HCEC 1CT (cell line): Measurements from ENCODE around the gene ADGRV1.
"Not testable (repeated sequence)": the region's sequence is repeated elsewhere in the genome, so short reads cannot be mapped to it uniquely, and the experiment has no call there.

Experiments used
- DNase-seq: peaks from one replicate; pipeline ENCODE4 v3.0.0-alpha.2; 2017

The ADGRV1 gene

DNA sequence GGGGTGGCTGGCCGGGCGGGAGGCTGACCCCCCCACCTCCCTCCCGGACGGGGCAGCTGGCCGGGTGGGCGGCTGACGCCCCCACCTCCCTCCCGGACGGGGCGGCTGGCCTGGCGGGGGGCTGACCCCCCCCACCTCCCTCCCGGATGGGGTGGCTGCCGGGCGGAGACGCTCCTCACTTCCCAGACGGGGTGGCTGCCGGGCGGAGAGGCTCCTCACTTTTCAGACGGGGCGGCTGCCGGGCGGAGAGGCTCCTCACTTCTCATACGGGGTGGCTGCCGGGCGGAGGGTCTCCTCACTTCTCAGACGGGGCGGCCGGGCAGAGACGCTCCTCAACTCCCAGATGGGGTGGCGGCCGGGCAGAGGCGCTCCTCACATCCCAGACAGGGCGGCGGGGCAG is 37.2 kb downstream of the ADGRV1 start:
- DNase-seq: not testable (repeated sequence)

DNA sequence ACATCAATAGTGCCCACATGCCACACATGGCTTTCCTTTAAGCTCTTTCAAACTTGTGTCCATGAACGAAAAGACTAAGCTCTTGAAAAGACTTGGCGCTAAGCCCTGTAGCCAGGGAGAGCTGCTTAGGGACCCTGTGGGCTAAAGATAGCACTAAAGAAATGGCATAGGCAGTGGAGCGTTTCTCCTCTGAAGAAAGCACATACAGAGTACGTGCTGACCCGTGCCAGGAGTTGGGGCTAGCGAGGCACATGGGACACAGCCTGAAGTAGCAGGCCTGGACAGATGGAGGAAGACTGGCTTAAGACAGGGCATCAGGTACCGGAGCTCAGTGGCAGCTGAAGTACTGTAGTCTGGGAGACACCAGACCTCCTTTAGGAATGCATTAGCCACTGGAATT is 39.7 kb downstream of the ADGRV1 start:
- DNase-seq: no peak

DNA sequence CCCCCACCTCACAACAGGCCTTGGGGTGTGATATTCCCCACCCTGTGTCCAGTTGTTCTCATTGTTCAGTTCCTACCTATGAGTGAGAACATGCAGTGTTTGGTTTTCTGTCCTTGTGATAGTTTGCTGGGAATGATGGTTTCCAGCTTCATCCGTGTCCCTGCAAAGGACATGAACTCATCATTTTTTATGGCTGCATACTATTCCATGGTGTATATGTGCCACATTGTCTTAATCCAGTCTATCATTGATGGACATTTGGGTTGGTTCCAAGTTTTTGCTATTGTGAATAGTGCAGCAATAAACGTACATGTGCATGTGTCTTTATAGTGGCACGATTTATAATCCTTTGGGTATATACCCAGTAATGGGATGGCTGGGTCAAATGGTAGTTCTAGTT is 41.7 kb downstream of the ADGRV1 start:
- not testable (repeated sequence) for DNase-seq

DNA sequence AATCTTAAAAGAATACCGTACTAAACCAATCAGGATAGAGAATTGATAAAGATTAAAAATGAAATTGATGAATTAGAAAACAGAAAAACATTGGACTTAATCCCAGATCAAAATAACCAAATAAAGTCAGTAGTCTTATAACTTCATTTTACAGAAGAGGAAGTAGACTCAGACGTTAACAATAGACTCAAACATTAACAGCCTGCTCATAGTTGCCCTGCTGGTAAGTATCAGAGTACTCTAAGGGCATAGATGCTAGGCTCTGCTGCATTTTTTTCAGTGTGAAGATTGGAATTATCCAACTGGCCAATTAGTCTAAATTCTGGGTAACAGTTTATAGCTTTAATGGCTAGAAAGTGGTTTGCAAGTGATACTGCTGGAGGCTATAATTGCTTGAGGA is 42.9 kb downstream of the ADGRV1 start:
- DNase-seq: no peak

DNA sequence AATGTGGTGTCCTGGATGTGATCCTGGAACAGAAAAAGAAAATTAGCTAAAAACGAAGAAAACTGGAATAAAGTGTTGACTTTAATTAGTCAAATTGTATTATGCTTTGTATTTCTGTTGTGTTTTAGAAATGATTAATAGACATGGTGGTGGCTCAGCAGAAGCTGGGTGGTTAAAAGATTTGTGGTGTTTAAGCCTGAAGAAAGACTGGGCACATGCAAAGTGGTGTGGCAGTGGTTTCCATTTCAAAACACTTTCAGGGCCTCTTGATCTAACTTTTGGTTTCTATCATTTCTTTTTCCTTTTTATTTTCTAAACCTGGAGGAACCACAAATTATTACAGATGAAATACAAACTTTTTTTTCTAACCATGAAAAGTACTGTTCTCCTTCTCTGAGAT is 44.1 kb downstream of the ADGRV1 start:
- DNase-seq: no peak

DNA sequence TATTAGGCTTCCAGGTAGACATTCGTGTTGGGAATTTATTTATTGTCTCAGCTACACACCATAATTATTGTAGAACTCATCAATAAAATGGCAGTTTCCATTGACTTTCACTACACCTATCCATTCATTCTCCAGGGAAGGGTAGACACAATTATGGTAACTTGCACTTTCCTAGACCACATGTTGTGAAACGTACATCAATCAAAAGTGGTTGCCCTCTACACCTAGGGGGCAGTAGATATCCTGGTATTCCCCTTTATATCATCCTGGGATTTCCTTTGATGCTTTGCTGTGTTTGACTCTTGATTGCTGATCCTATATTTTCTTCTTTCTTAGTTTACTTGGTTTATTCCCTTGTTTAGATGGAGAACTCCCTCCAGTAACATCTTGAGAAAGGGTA is 47.9 kb downstream of the ADGRV1 start:
- DNase-seq: peak; percentile 26

DNA sequence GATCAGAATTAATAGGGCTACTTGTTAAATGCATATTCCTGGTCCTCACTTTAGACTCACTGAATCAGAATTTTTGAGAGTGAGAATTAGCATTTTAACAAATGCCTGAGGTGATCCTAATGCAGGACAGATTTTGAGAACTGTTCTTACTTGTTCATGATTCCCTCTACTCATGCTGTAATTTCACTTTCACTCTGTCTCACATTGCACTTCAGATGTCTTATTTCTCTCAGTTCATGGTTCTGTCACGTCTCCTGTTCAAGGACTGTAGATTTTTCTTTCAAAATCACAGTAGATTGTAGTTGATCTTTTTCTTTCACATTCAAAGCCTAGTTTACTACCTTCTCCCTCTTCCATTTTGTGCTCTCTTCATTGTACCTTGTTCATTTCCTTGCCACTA is 54.3 kb downstream of the ADGRV1 start:
- no peak for DNase-seq

DNA sequence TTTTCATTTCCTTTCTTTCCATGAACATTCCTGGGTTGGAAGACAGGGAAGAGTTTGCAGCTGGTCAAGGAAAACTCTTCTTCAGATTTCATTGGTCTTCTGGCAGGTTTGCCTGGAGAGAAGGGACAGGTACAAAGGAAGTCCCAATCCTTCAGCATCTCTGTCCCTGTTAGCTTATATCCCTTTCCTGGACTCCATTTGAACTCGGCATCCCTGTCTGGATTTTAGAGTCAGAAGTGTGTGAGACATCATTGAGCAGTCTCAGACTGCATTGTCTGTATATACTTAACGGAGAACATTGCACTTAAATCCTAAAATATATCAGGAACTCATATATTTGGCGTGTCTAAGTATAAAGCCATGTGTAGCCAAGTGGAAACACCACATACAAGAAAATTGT is 54.9 kb downstream of the ADGRV1 start:
- no peak for DNase-seq

DNA sequence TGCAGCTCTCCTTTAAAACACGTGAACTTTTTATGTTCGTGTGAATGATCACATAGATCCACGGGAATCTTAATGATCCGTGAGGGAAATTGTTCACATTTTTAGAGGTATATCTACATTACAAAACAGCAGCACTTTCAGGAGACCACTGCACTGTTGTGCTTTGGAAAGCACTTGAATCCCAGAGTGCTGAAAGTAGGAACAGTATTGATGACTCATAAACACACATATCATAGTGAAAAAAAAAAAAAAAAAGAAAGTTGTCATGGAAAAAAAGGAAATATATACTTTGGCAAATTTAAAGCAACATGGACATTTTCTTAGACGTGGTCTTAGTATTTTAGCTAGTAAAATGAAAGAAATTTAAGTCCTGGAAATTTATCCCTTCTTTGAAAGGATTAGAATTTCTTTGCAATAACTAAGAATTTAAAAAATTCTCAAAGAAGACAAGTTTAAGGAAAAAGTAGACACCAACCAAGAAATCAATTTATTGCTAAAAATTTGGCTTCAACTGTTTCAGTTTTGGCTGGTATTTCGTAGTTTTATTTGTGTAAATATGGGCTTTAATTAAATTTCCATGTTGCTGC is 55.4 kb downstream of the ADGRV1 start:
- no peak for DNase-seq

DNA sequence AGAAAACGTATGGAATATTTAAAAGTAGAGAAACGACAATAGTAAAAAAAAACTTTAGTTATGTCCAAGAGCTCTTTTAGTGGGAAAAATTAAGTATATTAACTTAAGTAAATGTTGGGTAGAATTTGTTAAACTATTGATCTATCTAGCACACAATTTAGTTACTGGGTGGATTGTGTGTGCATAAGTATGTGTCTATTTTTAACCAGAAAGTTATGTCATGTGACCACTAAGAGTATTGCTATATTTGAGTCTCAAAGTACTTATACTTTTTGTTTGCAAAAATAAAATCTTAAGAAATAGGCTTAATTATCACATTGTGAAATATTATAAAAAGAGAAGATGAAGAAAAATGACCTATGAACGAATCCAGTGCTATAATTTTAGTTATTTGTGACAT is 56.8 kb downstream of the ADGRV1 start:
- no peak for DNase-seq

DNA sequence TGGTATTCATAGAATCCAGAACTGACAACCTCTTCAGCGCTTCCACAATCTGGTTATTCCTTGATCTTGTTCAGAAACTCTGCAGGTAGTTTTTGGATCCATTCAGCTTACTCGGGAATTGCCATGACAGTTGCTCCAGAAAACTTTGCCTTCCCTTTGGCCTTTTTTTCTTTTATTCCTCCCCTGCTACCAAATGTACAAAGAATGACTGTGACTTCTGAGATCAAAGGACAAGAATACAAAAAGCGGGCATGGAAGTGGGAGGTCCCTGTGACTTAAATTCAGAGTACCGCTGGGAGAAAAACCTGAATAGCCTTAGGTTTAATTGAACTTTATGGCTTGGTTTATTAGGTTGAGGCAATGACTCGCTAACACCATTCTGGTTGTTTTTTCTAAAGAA is 59.5 kb downstream of the ADGRV1 start:
- no peak for DNase-seq

DNA sequence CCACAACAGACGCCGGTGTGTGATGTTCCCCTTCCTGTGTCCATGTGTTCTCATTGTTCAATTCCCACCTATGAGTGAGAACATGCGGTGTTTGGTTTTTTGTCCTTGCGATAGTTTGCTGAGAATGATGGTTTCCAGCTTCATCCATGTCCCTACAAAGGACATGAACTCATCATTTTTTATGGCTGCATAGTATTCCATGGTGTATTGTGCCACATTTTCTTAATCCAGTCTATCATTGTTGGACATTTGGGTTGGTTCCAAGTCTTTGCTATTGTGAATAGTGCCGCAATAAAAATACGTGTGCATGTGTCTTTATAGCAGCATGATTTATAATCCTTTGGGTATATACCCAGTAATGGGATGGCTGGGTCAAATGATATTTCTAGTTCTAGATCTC is 61.2 kb downstream of the ADGRV1 start:
- not testable (repeated sequence) for DNase-seq

DNA sequence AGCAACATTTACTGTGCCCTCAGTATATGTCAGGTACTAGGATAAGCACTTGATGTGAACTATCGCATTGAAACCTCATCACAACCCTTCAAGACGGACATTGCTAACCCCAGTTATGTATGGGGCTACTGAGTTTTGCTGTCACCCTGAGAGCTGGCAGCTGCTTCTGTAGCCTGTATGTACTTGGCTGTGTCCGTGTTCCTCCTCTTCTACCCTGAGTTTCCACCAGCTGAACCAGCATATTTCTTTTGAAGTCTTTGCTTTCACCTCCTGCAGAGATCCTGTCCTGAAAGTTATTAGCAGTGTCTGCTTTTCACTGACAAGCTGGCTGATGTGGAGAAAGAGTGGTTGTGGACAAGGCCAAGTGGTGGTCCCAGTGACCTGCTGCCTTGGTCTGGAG is 63.3 kb downstream of the ADGRV1 start:
- DNase-seq: no peak

DNA sequence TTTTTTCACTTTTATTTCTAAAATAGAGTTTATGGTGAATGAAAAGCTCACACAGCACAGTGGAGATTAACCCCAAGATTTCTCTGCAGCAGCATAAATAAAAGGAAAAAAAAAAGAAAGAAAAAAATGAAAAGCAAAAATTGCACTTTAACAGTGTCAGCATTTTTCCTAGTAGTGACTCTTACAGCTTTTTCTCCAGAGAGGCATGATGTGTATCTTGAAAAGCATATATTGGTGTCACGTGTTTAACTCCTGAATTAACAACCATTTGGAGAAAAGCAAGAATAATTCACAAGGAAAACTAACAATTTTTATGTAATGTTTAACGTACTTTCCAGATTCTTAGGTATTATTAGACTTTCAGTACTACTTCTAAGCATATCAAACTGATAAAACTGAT is 67.9 kb downstream of the ADGRV1 start:
- DNase-seq: no peak

DNA sequence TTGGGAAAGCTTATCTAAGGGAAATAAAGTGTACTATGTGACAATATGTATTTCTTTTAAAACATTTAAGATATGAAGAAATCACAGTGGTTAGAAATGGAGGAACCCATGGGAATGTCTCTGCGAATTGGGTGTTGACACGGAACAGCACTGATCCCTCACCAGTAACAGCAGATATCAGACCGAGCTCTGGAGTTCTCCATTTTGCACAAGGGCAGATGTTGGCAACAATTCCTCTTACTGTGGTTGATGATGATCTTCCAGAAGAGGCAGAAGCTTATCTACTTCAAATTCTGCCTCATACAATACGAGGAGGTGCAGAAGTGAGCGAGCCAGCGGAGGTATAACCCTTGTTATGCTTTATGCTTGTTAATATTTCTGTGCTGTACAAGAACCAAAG is 69.9 kb downstream of the ADGRV1 start:
- no peak for DNase-seq

DNA sequence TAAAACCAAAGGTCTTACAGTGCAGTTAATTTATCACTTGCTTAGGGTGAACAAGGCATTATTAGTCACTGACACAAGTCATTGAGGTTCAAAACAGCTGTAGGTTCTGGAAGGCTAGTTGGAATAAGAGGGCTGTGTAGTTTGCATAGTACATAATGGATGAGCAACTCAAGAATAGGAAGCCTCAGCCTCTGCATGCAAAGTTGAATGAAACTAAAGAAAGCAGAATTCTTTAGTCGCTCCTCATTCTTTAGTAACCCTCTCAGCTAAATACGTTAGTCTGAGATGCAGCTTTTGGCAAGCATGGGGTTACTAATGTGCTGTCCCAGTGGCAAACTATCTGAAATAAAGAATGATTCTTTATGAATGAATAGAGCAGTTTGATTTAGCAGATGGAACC is 74.2 kb downstream of the ADGRV1 start:
- DNase-seq: no peak

DNA sequence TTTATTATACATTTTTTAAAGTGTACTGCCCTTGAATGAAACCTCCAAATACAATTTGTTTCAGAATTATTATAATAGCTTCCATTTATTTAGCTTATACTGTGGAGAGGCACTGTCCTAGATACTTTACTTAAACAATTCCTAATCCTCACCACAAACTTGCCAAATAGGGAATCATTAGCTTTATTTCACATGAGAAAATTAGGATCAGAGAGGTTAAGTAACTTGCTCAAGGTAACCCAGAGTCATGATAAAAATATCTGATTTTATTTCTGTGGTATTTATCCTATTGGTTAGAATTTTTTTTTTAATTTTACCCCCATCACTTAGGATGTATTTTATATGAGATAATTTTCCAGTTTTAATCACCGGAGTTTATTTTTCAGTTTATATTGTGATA is 78.4 kb downstream of the ADGRV1 start:
- no peak for DNase-seq

DNA sequence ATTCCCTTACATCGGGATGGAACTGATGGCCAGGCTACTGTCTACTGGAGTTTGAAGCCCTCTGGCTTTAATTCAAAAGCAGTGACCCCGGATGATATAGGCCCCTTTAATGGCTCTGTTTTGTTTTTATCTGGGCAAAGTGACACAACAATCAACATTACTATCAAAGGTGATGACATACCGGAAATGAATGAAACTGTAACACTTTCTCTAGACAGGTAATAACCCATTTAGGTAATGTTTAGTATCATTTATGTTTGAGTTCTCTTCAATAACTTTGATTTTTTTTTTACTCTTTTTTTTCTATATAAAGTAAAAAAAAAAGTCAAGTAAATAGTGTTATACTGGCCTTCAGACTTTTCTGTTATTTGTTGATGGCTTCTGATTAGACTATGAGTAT is 79.1 kb downstream of the ADGRV1 start:
- no peak for DNase-seq

DNA sequence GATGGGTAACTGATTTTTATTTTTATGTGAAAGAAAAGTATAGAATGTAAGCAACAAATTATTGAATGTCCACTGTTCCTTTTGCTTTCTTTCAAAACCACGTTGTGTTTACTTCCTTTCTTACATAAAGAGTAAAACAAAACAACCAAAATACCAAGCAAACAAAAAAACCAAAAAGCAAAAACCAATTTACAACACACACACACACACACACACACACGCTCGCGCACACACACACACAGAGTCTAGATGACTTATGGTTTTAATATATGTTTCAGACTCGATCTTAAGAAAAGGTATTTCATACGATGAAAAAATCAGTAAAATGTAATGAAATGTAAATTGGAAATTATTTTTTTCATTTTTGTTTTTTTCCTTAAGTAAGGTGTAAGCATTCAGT is 80.3 kb downstream of the ADGRV1 start:
- DNase-seq: no peak

DNA sequence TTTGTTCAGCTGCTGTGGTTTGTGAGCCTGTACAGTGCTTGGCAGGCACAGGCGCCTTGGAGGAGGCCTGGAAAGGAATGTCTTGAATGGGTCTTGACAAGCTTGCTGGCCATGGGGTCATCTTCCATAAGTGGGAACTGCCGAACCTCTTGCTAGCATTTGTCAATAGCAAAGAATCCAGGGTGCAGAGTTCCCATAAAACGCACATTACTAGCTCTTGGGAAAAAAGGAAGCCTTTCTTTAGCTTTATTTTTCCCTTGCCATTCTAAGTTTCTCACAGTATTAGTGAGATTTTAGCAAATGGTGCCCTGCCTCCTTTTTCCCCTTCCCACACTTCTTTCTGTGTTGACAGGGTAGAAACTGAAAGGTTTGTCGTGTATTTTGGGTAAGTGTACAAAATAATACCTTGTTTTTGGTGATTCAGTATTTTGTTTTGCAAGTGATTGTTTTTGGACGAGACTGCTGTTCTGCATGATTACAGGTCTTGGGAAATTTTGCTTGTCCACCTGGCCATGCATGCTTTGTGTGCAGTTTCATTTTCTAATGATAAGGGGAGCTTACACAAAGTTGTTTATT is 82.0 kb downstream of the ADGRV1 start:
- DNase-seq: no peak

DNA sequence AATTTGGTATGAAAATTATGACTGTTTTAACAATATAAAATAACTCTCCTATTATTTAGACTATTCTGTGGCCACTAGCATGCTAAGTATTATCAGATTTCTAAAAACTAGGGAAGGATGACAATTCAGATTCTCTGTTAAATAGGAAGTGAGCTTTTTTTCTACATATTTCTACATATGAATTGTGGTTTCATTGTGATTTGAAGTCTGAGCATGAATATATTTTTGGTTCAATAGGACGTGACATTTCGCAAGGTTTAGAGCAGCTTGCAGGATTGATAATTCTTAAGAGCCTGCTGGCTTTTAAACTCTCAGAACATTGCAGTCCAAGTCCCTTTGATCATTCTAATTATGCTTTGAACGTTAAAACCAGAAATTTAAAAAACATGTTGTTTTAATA is 82.9 kb downstream of the ADGRV1 start:
- no peak for DNase-seq

DNA sequence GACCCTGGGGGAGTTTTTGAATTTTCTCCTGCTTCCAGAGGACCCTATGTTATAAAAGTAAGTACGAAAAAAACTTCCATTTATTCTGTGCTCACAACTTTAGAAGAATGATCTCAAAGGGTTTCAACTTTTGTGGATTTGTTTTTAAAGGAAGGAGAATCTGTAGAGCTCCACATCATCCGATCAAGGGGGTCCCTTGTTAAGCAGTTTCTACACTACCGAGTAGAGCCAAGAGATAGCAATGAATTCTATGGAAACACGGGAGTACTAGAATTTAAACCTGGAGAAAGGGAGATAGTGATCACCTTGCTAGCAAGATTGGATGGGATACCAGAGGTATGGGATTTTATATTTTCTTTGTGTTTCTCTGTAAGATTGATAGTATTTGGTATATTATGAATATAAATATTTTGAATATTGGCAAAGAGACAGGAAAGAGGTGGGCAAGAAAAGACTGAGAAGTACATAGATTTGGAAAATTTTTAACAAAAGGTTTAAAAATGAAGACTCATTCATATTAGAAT is 84.2 kb downstream of the ADGRV1 start:
- DNase-seq: no peak

DNA sequence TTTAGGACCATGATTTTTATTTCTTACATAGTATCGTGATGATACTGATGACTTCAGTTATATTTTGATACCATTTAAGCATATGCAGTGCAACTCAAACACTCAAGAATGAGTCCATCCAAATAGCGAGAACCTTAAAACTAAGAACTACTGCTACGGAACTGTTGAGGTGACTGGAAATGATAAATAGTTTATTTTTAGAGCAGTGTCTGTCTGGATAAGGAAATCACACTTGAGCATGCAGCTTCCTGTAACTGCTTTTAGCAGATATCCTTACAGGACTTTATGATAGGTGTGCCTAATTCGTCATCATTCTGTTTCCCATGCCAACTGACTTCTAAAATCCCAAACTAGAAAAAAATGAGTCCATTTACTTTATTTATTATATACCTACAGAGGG is 85.5 kb downstream of the ADGRV1 start:
- DNase-seq: no peak

DNA sequence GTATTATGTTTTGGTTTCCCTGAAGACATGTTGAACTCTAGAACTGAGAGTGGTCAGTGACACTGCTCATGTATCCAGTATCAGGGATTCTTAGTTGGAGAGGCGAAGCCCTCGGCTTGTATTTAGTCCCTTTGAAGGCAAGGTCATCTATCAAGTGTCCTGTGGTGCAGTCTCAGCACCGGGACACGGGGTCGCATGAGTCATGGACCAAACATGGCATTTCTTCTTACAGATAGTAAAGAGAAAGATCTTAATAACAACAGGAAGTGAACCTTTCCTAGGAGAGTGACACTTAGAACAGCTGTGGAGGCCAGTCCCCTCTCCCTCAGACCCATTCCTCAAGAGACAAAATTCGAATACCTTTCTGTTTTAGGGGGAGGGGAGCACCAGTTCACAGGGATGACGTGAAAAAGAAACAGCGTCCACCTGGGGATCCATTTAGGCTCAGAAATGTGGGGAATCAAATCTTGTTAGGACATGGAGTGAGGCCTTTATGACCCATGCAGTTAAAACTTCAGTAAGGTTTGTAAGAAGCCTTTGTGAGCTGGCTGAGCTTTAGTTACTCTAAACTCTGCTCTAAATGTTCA is 86.5 kb downstream of the ADGRV1 start:
- no peak for DNase-seq

DNA sequence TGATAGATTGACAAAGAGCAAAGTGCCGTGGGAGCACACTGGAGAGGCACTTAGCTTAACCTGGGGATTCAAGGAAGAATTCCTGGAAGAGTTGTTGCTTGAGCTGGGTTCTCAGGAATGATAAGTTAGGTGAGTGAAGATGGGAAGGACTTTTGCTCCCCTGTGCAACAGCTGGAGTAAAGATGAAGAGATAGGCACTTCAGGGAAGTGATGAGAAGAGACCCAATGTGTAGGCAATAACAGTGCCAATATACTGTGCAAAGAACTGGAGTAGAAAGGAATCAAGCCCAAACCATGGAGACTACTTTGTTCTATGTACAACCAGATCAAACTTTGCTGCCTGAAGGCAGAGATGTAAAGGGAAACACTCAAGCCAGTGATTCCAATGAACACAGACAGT is 92.2 kb downstream of the ADGRV1 start:
- DNase-seq: no peak
